Measurements from ENCODE around the gene RPS19.
A peak's percentile ranks its signal among the peaks of the same experiment; 100 is the strongest.

DNA sequence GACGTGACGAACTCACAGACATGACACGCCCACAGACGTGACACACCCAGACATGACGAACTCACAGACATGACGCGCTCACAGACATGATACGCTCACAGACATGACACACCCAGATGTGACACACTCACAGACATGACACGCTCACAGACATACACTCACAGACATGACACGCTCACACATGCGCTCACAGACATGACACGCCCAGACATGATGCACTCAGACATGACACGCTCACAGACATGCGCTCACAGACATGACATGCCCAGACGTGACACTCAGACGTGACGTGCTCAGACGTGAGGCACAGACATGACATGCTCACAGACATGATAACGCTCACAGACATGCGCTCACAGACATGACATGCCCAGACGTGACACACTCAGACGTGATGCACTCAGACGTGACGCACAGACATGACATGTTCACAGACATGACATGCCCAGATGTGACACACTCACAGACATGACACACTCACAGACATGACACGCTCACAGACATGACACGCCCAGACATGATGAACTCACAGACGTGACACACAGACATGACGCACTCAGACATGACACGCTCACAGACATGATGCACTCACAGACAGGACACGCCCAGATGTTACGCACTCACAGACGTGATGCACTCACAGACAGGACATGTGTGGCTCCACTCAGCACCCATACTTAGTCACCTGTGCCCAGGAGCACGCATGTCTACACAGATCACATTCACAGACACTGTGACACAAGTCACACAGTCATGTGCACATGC is 60.1 kb downstream of the RPS19 start:
- no peak for TF ChIP-seq CEBPB (IDR thresholded peaks at IDR 0.05; ENCODE audit: borderline replicate concordance in 1 of 2, low read depth in 2 of 2, low read length in 2 of 2)
- TF ChIP-seq POLR2A (IDR thresholded peaks at IDR 0.05; ENCODE audit: low read depth, low read length), result peak; percentile 46; the same call in 1 of the 2 replicates
- TF ChIP-seq, protein P1, sequence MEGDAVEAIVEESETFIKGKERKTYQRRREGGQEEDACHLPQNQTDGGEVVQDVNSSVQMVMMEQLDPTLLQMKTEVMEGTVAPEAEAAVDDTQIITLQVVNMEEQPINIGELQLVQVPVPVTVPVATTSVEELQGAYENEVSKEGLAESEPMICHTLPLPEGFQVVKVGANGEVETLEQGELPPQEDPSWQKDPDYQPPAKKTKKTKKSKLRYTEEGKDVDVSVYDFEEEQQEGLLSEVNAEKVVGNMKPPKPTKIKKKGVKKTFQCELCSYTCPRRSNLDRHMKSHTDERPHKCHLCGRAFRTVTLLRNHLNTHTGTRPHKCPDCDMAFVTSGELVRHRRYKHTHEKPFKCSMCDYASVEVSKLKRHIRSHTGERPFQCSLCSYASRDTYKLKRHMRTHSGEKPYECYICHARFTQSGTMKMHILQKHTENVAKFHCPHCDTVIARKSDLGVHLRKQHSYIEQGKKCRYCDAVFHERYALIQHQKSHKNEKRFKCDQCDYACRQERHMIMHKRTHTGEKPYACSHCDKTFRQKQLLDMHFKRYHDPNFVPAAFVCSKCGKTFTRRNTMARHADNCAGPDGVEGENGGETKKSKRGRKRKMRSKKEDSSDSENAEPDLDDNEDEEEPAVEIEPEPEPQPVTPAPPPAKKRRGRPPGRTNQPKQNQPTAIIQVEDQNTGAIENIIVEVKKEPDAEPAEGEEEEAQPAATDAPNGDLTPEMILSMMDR (IDR thresholded peaks at IDR 0.05 in 2 of 3, conservative IDR thresholded peaks at IDR 0.05 in 1 of 3; ENCODE audit: control insufficient read depth in 2 of 3, extremely low read depth in 1 of 3, insufficient read depth in 1 of 3, low read depth in 3 of 3, low read length in 3 of 3), result no peak
- no peak for TF ChIP-seq NR2F1 (conservative IDR thresholded peaks at IDR 0.05)
- TF ChIP-seq TARDBP (IDR thresholded peaks at IDR 0.05; ENCODE audit: borderline replicate concordance), result no peak
- no peak for TF ChIP-seq RAD21 (IDR thresholded peaks at IDR 0.05; ENCODE audit: insufficient read depth, low read depth, low read length)
- no peak for TF ChIP-seq USF1 (IDR thresholded peaks at IDR 0.05; ENCODE audit: borderline replicate concordance, extremely low read length, insufficient read depth, low read depth, low read length)
- TF ChIP-seq, protein P2, sequence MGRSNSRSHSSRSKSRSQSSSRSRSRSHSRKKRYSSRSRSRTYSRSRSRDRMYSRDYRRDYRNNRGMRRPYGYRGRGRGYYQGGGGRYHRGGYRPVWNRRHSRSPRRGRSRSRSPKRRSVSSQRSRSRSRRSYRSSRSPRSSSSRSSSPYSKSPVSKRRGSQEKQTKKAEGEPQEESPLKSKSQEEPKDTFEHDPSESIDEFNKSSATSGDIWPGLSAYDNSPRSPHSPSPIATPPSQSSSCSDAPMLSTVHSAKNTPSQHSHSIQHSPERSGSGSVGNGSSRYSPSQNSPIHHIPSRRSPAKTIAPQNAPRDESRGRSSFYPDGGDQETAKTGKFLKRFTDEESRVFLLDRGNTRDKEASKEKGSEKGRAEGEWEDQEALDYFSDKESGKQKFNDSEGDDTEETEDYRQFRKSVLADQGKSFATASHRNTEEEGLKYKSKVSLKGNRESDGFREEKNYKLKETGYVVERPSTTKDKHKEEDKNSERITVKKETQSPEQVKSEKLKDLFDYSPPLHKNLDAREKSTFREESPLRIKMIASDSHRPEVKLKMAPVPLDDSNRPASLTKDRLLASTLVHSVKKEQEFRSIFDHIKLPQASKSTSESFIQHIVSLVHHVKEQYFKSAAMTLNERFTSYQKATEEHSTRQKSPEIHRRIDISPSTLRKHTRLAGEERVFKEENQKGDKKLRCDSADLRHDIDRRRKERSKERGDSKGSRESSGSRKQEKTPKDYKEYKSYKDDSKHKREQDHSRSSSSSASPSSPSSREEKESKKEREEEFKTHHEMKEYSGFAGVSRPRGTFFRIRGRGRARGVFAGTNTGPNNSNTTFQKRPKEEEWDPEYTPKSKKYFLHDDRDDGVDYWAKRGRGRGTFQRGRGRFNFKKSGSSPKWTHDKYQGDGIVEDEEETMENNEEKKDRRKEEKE (IDR thresholded peaks at IDR 0.05), result no peak
- no peak for TF ChIP-seq HDGF (IDR thresholded peaks at IDR 0.05)
- TF ChIP-seq EZH2 (IDR thresholded peaks at IDR 0.05; ENCODE audit: borderline replicate concordance, control insufficient read depth, low read depth, low read length), result no peak
- no peak for TF ChIP-seq ZSCAN29 (IDR thresholded peaks at IDR 0.05)
- no peak for TF ChIP-seq MAX (IDR thresholded peaks at IDR 0.05; ENCODE audit: low read depth, low read length)
- no peak for TF ChIP-seq POLR2AphosphoS5 (IDR thresholded peaks at IDR 0.05; ENCODE audit: low read length)
- no peak for TF ChIP-seq FOS (IDR thresholded peaks at IDR 0.05; ENCODE audit: borderline replicate concordance, extremely low read depth, insufficient read length)

All from GM12878 (cell line).